IMR-90 (cell line): ENCODE measurements around the gene TAF1L. TPM values are rescaled to one million over a fixed set of nuclear protein-coding genes. Genes with fewer than 3 reads are reported as not detected.

Source experiments
- ATAC-seq: fragments of 200-7000 bp; cut with Tn5 transposase; 2 replicates; pipeline ENCODE4 v1.9.1; 2020; ENCODE audit warnings: low read depth, mild to moderate bottlenecking, moderate library complexity
- Bru-seq: library from RNA; stranded (reverse); fragments of 400-500 nt; gene quantifications from one replicate; lab custom pipeline; 2021; lab: Mats Ljungman, UMichigan
- BruChase-seq, 2 experiments: library from RNA; stranded (reverse); fragments of 400-500 nt; gene quantifications; one replicate each; lab custom pipeline; 2021; lab: Mats Ljungman, UMichigan
- BruUV-seq: library from RNA; stranded (reverse); fragments of 400-500 nt; replicated peaks from 2 replicates; lab custom pipeline; 2021; lab: Mats Ljungman, UMichigan
- CTCF ChIA-PET: fragments of 300-600 bp; formaldehyde crosslinking; extraction: SDS; loops from one replicate; lab custom pipeline; 2021; ENCODE audit warnings: antibody characterized with exemption; lab: Yijun Ruan, JAX
- POLR2A ChIA-PET: fragments of 300-600 bp; sonication (Branson Sonifier 250); formaldehyde crosslinking; loops from one replicate; lab custom pipeline; 2022; ENCODE audit warnings: antibody characterized with exemption; ENCODE audit not compliant: unreplicated experiment; lab: Charles Lee
- DNase-seq: peaks from one replicate; pipeline ENCODE4 v3.0.0; 2013
- H2AFZ ChIP-seq: replicated peaks from 2 replicates; pipeline ENCODE3; 2013; ENCODE audit warnings: low read length, mild to moderate bottlenecking; ENCODE audit not compliant: poor library complexity
- H2AK5ac ChIP-seq: 2 replicates; pipeline ENCODE4 v1.6.1; 2013; ENCODE audit warnings: low read depth, low read length, inconsistent platforms
- H2AK9ac ChIP-seq: replicated peaks from 2 replicates; pipeline ENCODE3; 2013; ENCODE audit warnings: mild to moderate bottlenecking, low read depth, low read length, moderate library complexity; ENCODE audit not compliant: poor library complexity
- H2BK120ac ChIP-seq: 2 replicates; pipeline ENCODE4 v1.6.1; 2013; ENCODE audit warnings: low read depth, low read length, inconsistent platforms
- H2BK15ac ChIP-seq: 3 replicates; pipeline ENCODE4 v1.6.1; 2013; ENCODE audit warnings: low read depth, low read length, inconsistent platforms
- H2BK20ac ChIP-seq: 2 replicates; pipeline ENCODE4 v1.6.1; 2013; ENCODE audit warnings: low read depth, mild to moderate bottlenecking, inconsistent platforms, low read length, moderate library complexity
- H2BK5ac ChIP-seq: 2 replicates; pipeline ENCODE4 v1.6.1; 2013; ENCODE audit warnings: mild to moderate bottlenecking, low read depth, low read length, inconsistent platforms; ENCODE audit not compliant: poor library complexity, severe bottlenecking
- H3K14ac ChIP-seq: replicated peaks from 2 replicates; pipeline ENCODE4 v1.6.1; 2013; ENCODE audit warnings: low read depth, low read length, inconsistent platforms
- H3K18ac ChIP-seq: 2 replicates; pipeline ENCODE4 v1.6.1; 2013; ENCODE audit warnings: low read depth, low read length, control low read depth
- H3K23ac ChIP-seq: 2 replicates; pipeline ENCODE4 v1.6.1; 2013; ENCODE audit warnings: low read depth, low read length, inconsistent platforms
- H3K27ac ChIP-seq: 2 replicates; pipeline ENCODE4 v1.5.1; 2013; ENCODE audit warnings: mild to moderate bottlenecking, control low read depth, low read length; ENCODE audit not compliant: insufficient read depth
- H3K27me3 ChIP-seq: 2 replicates; pipeline ENCODE4 v1.6.1; 2013; ENCODE audit warnings: low read length; ENCODE audit not compliant: control insufficient read depth, insufficient read depth
- H3K36me3 ChIP-seq: 2 replicates; pipeline ENCODE4 v1.6.1; 2013; ENCODE audit warnings: low read length, mixed read lengths; ENCODE audit not compliant: control insufficient read depth, insufficient read depth
- H3K4ac ChIP-seq: 2 replicates; pipeline ENCODE4 v1.6.1; 2013; ENCODE audit warnings: low read depth, low read length, inconsistent platforms
- H3K4me1 ChIP-seq: 2 replicates; pipeline ENCODE4 v1.6.1; 2013; ENCODE audit warnings: low read length, mixed read lengths; ENCODE audit not compliant: control insufficient read depth, insufficient read depth
- H3K4me2 ChIP-seq: 2 replicates; pipeline ENCODE4 v1.6.1; 2013; ENCODE audit warnings: low read depth, mild to moderate bottlenecking, control low read depth, low read length, moderate library complexity
- H3K4me3 ChIP-seq: 2 replicates; pipeline ENCODE4 v1.5.1; 2013; ENCODE audit warnings: low read depth, mild to moderate bottlenecking, control low read depth, low read length, moderate library complexity; ENCODE audit not compliant: insufficient read depth
- H3K56ac ChIP-seq: 2 replicates; pipeline ENCODE4 v1.6.1; 2013; ENCODE audit warnings: low read length, inconsistent platforms; ENCODE audit not compliant: insufficient read depth; ENCODE audit errors: extremely low read depth
- H3K79me1 ChIP-seq, 2 experiments: 2 replicates each; pipeline ENCODE4 v1.6.1; 2013; ENCODE audit warnings: low read length in 2 of 2, inconsistent platforms in 1 of 2, low read depth in 1 of 2
- H3K9ac ChIP-seq: 2 replicates; pipeline ENCODE4 v1.6.1; 2013; ENCODE audit warnings: low read depth, low read length, control low read depth
- H3K9me1 ChIP-seq: 2 replicates; pipeline ENCODE4 v1.6.1; 2013; ENCODE audit warnings: low read length, inconsistent platforms; ENCODE audit not compliant: insufficient read depth
- H3K9me3 ChIP-seq: 2 replicates; pipeline ENCODE4 v1.6.1; 2013; ENCODE audit warnings: low read length; ENCODE audit not compliant: control insufficient read depth, insufficient read depth
- H4K20me1 ChIP-seq: 2 replicates; pipeline ENCODE4 v1.6.1; 2013; ENCODE audit warnings: low read length, inconsistent platforms; ENCODE audit not compliant: insufficient read depth
- H4K5ac ChIP-seq: 2 replicates; pipeline ENCODE4 v1.6.1; 2013; ENCODE audit warnings: mild to moderate bottlenecking, low read depth, low read length, control low read depth
- H4K8ac ChIP-seq, 2 experiments: 2 replicates each; pipeline ENCODE4 v1.6.1; 2013; ENCODE audit warnings: low read depth in 2 of 2, low read length in 2 of 2, control low read depth in 1 of 2, inconsistent platforms in 1 of 2
- H4K91ac ChIP-seq: 2 replicates; pipeline ENCODE4 v1.6.1; 2013; ENCODE audit warnings: low read depth, low read length, inconsistent platforms; ENCODE audit not compliant: insufficient read depth
- FOS ChIP-seq: fragments of 150-350 bp; IDR thresholded peaks from 2 replicates; pipeline ENCODE4 v1.6.1; 2016; ENCODE audit warnings: low read depth, low read length
- MAZ ChIP-seq: IDR thresholded peaks from 2 replicates; pipeline ENCODE4 v1.6.1; 2012; ENCODE audit warnings: low read depth, mild to moderate bottlenecking, low read length, improper control_type of control experiment, moderate library complexity, borderline replicate concordance
- MXI1 ChIP-seq: IDR thresholded peaks from 2 replicates; pipeline ENCODE4 v1.6.1; 2012; ENCODE audit warnings: low read depth, mild to moderate bottlenecking, low read length, moderate library complexity, borderline replicate concordance
- RAD21 ChIP-seq: IDR thresholded peaks from 2 replicates; pipeline ENCODE4 v1.6.1; 2012; ENCODE audit warnings: low read length, improper control_type of control experiment
- RCOR1 ChIP-seq: IDR thresholded peaks from 2 replicates; pipeline ENCODE4 v1.6.1; 2012; ENCODE audit warnings: mild to moderate bottlenecking, low read length, improper control_type of control experiment; ENCODE audit not compliant: insufficient replicate concordance
- RFX5 ChIP-seq: IDR thresholded peaks from 2 replicates; pipeline ENCODE4 v1.8.0; 2012; ENCODE audit warnings: low read depth, mild to moderate bottlenecking, low read length, moderate library complexity
- WGBS, 2 experiments: methylation state at CpG; one replicate each; pipeline versions ENCODE4 v1.1.5 to v1.1.7; 2013; ENCODE audit warnings: missing lambda C conversion rate in 2 of 2; ENCODE audit not compliant: insufficient read length in 1 of 2; ENCODE audit errors: extremely low coverage in 2 of 2; 5-methylcytosine and 5-hydroxymethylcytosine counted together
- dilution Hi-C: fragments of 300-500 bp; cut with HindIII; formaldehyde crosslinking; loops from one replicate; pipeline ENCODE4 v1.14.3; 2018; ENCODE audit warnings: low sequenced_read_pairs; ENCODE audit not compliant: unreplicated experiment
- in situ Hi-C: fragments of 300-500 bp; cut with MboI; formaldehyde crosslinking; loops from 3 replicates; pipeline ENCODE4 v1.14.3; 2019; ENCODE audit warnings: low sequenced_read_pairs, inconsistent platforms, mixed read lengths
- intact Hi-C: fragments of 100-400 bp; cut with micrococcal nuclease; formaldehyde crosslinking; loops from 2 replicates; pipeline ENCODE4 v1.10.0; 2022
- long read RNA-seq: library from polyadenylated mRNA; unstranded; transcript quantifications from one replicate; pipeline ENCODE4 v2.0.0, GENCODE V29; 2021; ENCODE audit not compliant: unreplicated experiment
- polyA plus RNA-seq, 3 experiments: library from polyadenylated mRNA; depleted of rRNA; stranded (reverse); fragments of >200 nt; gene quantifications; 2 replicates each; pipeline ENCODE4 v1.2.3, GENCODE V29; 2012; ENCODE audit warnings: low replicate concordance in 1 of 3
- total RNA-seq: library from RNA; depleted of rRNA; stranded (reverse); fragments of >200 nt; gene quantifications from 2 replicates; pipeline ENCODE4 v1.2.3, GENCODE V29; 2012; rRNA removed
- TF ChIP-seq, protein P1 (sequence below): fragments of 150-350 bp; IDR thresholded peaks from 2 replicates; pipeline ENCODE4 v1.6.1; 2016; ENCODE audit warnings: low read depth, mild to moderate bottlenecking, low read length, moderate library complexity, borderline replicate concordance
- TF ChIP-seq, protein P2 (sequence below): fragments of 150-350 bp; IDR thresholded peaks from 2 replicates; pipeline ENCODE4 v1.6.1; 2017; ENCODE audit warnings: mild to moderate bottlenecking, antibody characterized with exemption, low read length, low read depth

Gene TAF1L, protein sequence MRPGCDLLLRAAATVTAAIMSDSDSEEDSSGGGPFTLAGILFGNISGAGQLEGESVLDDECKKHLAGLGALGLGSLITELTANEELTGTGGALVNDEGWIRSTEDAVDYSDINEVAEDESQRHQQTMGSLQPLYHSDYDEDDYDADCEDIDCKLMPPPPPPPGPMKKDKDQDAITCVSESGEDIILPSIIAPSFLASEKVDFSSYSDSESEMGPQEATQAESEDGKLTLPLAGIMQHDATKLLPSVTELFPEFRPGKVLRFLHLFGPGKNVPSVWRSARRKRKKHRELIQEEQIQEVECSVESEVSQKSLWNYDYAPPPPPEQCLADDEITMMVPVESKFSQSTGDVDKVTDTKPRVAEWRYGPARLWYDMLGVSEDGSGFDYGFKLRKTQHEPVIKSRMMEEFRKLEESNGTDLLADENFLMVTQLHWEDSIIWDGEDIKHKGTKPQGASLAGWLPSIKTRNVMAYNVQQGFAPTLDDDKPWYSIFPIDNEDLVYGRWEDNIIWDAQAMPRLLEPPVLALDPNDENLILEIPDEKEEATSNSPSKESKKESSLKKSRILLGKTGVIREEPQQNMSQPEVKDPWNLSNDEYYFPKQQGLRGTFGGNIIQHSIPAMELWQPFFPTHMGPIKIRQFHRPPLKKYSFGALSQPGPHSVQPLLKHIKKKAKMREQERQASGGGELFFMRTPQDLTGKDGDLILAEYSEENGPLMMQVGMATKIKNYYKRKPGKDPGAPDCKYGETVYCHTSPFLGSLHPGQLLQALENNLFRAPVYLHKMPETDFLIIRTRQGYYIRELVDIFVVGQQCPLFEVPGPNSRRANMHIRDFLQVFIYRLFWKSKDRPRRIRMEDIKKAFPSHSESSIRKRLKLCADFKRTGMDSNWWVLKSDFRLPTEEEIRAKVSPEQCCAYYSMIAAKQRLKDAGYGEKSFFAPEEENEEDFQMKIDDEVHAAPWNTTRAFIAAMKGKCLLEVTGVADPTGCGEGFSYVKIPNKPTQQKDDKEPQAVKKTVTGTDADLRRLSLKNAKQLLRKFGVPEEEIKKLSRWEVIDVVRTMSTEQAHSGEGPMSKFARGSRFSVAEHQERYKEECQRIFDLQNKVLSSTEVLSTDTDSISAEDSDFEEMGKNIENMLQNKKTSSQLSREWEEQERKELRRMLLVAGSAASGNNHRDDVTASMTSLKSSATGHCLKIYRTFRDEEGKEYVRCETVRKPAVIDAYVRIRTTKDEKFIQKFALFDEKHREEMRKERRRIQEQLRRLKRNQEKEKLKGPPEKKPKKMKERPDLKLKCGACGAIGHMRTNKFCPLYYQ (N-terminal part only)
- under 0.01 TPM in 1 of 2 replicates, not detected in the other for total RNA-seq
- polyA plus RNA-seq (2012; rRNA removed), result not detected in 2 replicates
- not detected in 2 replicates for polyA plus RNA-seq (2012; cell fraction: cytosol; rRNA removed)
- 0.02 TPM in 1 of 2 replicates, not detected in the other for polyA plus RNA-seq (2012; cell fraction: nucleus; rRNA removed; ENCODE audit: low replicate concordance)
- Bru-seq, nascent RNA, result not detected
- percentile 10 among the genes with signal in this experiment for BruChase-seq, experiment 1, labeled RNA remaining after a 6-hour chase
- percentile 11 among the genes with signal in this experiment for BruChase-seq, experiment 2, labeled RNA remaining after a 2-hour chase
- long read RNA-seq, result 0 reads

DNA sequence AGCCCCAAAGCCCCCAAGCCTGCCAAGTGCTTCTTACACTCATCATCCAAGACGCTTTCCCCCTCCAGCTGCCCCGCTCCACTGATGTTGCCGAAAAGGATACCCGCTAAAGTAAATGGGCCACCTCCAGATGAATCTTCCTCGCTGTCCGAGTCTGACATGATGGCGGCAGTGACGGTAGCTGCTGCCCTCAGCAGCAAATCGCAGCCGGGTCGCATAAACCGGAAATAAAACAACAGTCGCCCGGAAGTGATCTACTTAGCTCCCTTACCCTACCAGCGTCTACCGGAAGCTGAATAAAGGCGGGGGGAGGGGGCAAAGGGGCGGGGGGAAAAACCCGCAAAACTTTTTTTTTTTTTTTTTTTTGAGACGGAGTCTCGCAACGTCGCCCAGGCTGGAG lies at the start of gene TAF1L:
TSS of gene TAF1L (minus strand) at position 308 of the 400 bp plus-strand sequence. CDS start at position 218, 90 bp downstream.
- no peaks in the 10 kb centered on the region for H3K27me3 ChIP-seq
- BruUV-seq, result no TSS peak
- 88% methylated on average over 4 of the region's 23 CpGs; no CpG with 5 or more reads in 1 of the 2 experiments for WGBS, 2 experiments
- no peaks in the 10 kb centered on the region for H3K4me1 ChIP-seq
- H4K91ac ChIP-seq, result no peak within 1 kb of the TSS
- no peak within 1 kb of the TSS for H3K14ac ChIP-seq
- intact Hi-C loops, result no loop called here
- no peaks in the 10 kb centered on the region for H3K36me3 ChIP-seq
- H2BK5ac ChIP-seq, result no peak within 1 kb of the TSS
- no peaks in the 10 kb centered on the region for H3K9me1 ChIP-seq
- dilution Hi-C loops, result no loop called here
- no peak within 1 kb of the TSS for H4K8ac ChIP-seq
- H2AK5ac ChIP-seq, result no peak within 1 kb of the TSS
- H3K9me3 ChIP-seq, result no peaks in the 10 kb centered on the region
- no peak within 1 kb of the TSS for H2BK120ac ChIP-seq
- no peaks in the 10 kb centered on the region for H3K79me1 ChIP-seq
- H2AK9ac ChIP-seq, result no peak within 1 kb of the TSS
- H3K4ac ChIP-seq, result no peak within 1 kb of the TSS
- H4K5ac ChIP-seq, result no peak within 1 kb of the TSS
- H3K18ac ChIP-seq, result no peak within 1 kb of the TSS
- no peak within 1 kb of the TSS for H2AFZ ChIP-seq
- no peak within 1 kb of the TSS for H3K56ac ChIP-seq
- CTCF ChIA-PET, result no interaction called here
- no peak within 1 kb of the TSS for H3K23ac ChIP-seq
- no peak within 1 kb of the TSS for H2BK15ac ChIP-seq
- H3K9ac ChIP-seq, result no peak within 1 kb of the TSS
- no peak within 1 kb of the TSS for H3K27ac ChIP-seq
- no peak within 1 kb of the TSS for H3K4me2 ChIP-seq
- in situ Hi-C loops, result no loop called here
- no peak within 1 kb of the TSS for H3K4me3 ChIP-seq
- no peak within 1 kb of the TSS for H2BK20ac ChIP-seq
- POLR2A ChIA-PET, result no interaction called here
- H4K20me1 ChIP-seq, result no peaks in the 10 kb centered on the region
- ATAC-seq (no peak), DNase-seq (no peak)
- TF ChIP-seq MXI1, result no peak
- TF ChIP-seq RFX5, result no peak
- TF ChIP-seq FOS, result no peak
- TF ChIP-seq, protein P1, sequence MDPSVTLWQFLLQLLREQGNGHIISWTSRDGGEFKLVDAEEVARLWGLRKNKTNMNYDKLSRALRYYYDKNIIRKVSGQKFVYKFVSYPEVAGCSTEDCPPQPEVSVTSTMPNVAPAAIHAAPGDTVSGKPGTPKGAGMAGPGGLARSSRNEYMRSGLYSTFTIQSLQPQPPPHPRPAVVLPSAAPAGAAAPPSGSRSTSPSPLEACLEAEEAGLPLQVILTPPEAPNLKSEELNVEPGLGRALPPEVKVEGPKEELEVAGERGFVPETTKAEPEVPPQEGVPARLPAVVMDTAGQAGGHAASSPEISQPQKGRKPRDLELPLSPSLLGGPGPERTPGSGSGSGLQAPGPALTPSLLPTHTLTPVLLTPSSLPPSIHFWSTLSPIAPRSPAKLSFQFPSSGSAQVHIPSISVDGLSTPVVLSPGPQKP, result no peak
- no peak for TF ChIP-seq RCOR1
- TF ChIP-seq, protein P2, sequence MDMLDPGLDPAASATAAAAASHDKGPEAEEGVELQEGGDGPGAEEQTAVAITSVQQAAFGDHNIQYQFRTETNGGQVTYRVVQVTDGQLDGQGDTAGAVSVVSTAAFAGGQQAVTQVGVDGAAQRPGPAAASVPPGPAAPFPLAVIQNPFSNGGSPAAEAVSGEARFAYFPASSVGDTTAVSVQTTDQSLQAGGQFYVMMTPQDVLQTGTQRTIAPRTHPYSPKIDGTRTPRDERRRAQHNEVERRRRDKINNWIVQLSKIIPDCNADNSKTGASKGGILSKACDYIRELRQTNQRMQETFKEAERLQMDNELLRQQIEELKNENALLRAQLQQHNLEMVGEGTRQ, result no peak
- TF ChIP-seq RAD21, result no peak
- TF ChIP-seq MAZ, result no peak
